HepG2 (cell line): ENCODE measurements around the gene DNAJC24.

ENCODE experiments used
- AGO2 ChIP-seq: fragments of 200-400 bp; formaldehyde crosslinking; optimal IDR thresholded peaks from 2 replicates; pipeline ENCODE3; 2017; ENCODE audit warnings: mild to moderate bottlenecking, low read depth, low read length, moderate library complexity
- CTCF ChIP-seq: sonication (generic); formaldehyde crosslinking; IDR thresholded peaks from 2 replicates; pipeline ENCODE4 v1.5.0; 2020; ENCODE audit warnings: mild to moderate bottlenecking, missing genetic modification reagents, moderate library complexity
- FIP1L1 ChIP-seq: fragments of 200-400 bp; formaldehyde crosslinking; IDR thresholded peaks from 2 replicates; pipeline ENCODE4 v1.6.1; 2018; ENCODE audit warnings: low read depth, mild to moderate bottlenecking, low read length, moderate library complexity, borderline replicate concordance; ENCODE audit not compliant: insufficient read depth
- FOXO4 ChIP-seq: sonication (generic); formaldehyde crosslinking; conservative IDR thresholded peaks from 2 replicates; pipeline ENCODE4 v1.8.1; 2023; ENCODE audit warnings: missing genetic modification reagents
- KLF16 ChIP-seq, 2 experiments: sonication (generic) in 1 of 2; formaldehyde crosslinking in 1 of 2; IDR thresholded peaks; 2 replicates each; pipeline versions ENCODE4 v1.6.1 to v1.8.0; 2016 to 2023; ENCODE audit warnings: missing genetic modification reagents in 2 of 2, missing compliant biosample characterization in 1 of 2
- MEIS1 ChIP-seq: sonication (generic); formaldehyde crosslinking; IDR thresholded peaks from 2 replicates; pipeline ENCODE4 v1.9.0; 2021; ENCODE audit warnings: mild to moderate bottlenecking, missing genetic modification reagents, moderate library complexity, borderline replicate concordance
- NR3C1 ChIP-seq: sonication (generic); formaldehyde crosslinking; IDR thresholded peaks from 2 replicates; pipeline ENCODE4 v1.4.0; 2020; ENCODE audit warnings: missing genetic modification reagents
- RFX5 ChIP-seq: IDR thresholded peaks from 2 replicates; pipeline ENCODE4 v1.6.1; 2011; ENCODE audit warnings: low read depth, low read length, improper control_type of control experiment
- SNRNP70 ChIP-seq: fragments of 200-400 bp; formaldehyde crosslinking; IDR thresholded peaks from 2 replicates; pipeline ENCODE4 v1.6.1; 2017; ENCODE audit warnings: mild to moderate bottlenecking, low read depth, low read length, moderate library complexity
- SP140L ChIP-seq: sonication (generic); formaldehyde crosslinking; IDR thresholded peaks from 2 replicates; pipeline ENCODE4 v1.4.0; 2020; ENCODE audit warnings: missing genetic modification reagents, borderline replicate concordance
- ZNF18 ChIP-seq: sonication (generic); formaldehyde crosslinking; IDR thresholded peaks from 2 replicates; pipeline ENCODE4 v1.8.0; 2022; ENCODE audit warnings: mild to moderate bottlenecking, missing genetic modification reagents; ENCODE audit not compliant: insufficient replicate concordance
- ZNF280B ChIP-seq: sonication (generic); formaldehyde crosslinking; IDR thresholded peaks from 2 replicates; pipeline ENCODE4 v1.5.0; 2020; ENCODE audit warnings: missing genetic modification reagents, mild to moderate bottlenecking, borderline replicate concordance

GRCh38 chr11:31422703-31423102 is 53.0 kb downstream of the DNAJC24 start:
- TF ChIP-seq AGO2 (no peak), RFX5 (no peak), FIP1L1 (no peak), CTCF (CRISPR knock-in tag) (no peak), KLF16 (CRISPR knock-in tag; IDR thresholded peaks at IDR 0.05) (no peak), ZNF18 (CRISPR knock-in tag) (no peak), FOXO4 (no peak), NR3C1 (CRISPR knock-in tag) (no peak), ZNF280B (CRISPR knock-in tag) (no peak), SNRNP70 (no peak), MEIS1 (CRISPR knock-in tag) (no peak), SP140L (CRISPR knock-in tag) (no peak)
